ENCODE measurements around the gene DEDD. TPM values are rescaled to one million over a fixed set of nuclear protein-coding genes. Genes with fewer than 3 reads are reported as not detected.

DEDD gene
- total and polyA plus RNA-seq, 2 of the 4 experiments (the other 2 are of a cell fraction): 40.2 to 47.9 TPM

DNA sequence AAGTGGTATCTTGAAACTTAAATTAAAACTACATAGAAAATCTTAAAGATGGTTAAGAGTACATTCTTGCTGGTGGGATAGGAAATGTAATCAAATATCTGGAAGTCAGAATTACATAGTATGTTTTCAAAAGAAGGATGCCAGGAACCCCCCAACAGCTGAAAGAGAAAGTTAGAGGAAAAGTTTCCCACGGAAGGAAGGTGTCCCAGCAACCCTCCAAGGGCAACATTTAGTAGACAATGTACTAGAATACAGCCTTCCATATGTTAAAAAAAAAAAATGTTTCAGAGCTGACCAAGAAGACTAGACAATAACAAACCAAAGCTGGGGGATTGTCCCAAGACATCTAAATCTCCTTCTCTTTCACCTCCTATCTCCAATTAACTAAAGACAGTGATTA is 2.2 kb downstream of the DEDD start:
- intact Hi-C loops (cut with micrococcal nuclease): no loop called here
- no peak overlapping the region for H4K91ac ChIP-seq (ENCODE audit: insufficient read depth, low read depth, low read length)

More for the DNA sequence above, 2.2 kb downstream of the DEDD start:
- ATAC-seq (ENCODE audit: low read depth) (no peak), DNase-seq (no peak)
- Histone ChIP-seq H3K9me1 (ENCODE audit: insufficient read depth, low read length) (peaks cover 5% of the 10 kb centered on the region), H3K27me3 (ENCODE audit: control insufficient read depth, insufficient read depth, low read length) (no peaks in the 10 kb centered on the region), H3K56ac (ENCODE audit: extremely low read depth, insufficient read depth, low read length) (no peak overlapping the region), H4K8ac (ENCODE audit: low read depth in 2 of 2, low read length in 2 of 2) (no peak overlapping the region), H3K18ac (ENCODE audit: low read depth, low read length) (no peak overlapping the region), H3K9me3 (ENCODE audit: control insufficient read depth, insufficient read depth, low read length) (no peaks in the 10 kb centered on the region; the same call in 1 of the 2 replicates), H3K4me3 (ENCODE audit: insufficient read depth, low read depth, low read length) (no peak overlapping the region), H4K20me1 (ENCODE audit: insufficient read depth, low read length) (peaks cover 7% of the 10 kb centered on the region; the same call in 1 of the 2 replicates), H2AK5ac (ENCODE audit: low read depth, low read length) (no peak overlapping the region), H2AK9ac (replicated peaks; ENCODE audit: low read depth, low read length, poor library complexity) (no peak overlapping the region), H3K79me1 (ENCODE audit: low read depth in 1 of 2, low read length in 2 of 2) (peaks cover 24 to 82% of the 10 kb centered on the region in 2 experiments), H4K5ac (ENCODE audit: low read depth, low read length) (no peak overlapping the region), H3K4me2 (ENCODE audit: low read depth, low read length) (no peak overlapping the region), H2AFZ (replicated peaks; ENCODE audit: low read length, poor library complexity) (no peak overlapping the region), H3K36me3 (ENCODE audit: control insufficient read depth, insufficient read depth, low read length) (peaks cover 19% of the 10 kb centered on the region), H3K27ac (ENCODE audit: insufficient read depth, low read length) (no peak overlapping the region), H3K9ac (ENCODE audit: low read depth, low read length) (no peak overlapping the region), H3K4ac (ENCODE audit: low read depth, low read length) (no peak overlapping the region), H2BK5ac (ENCODE audit: low read depth, low read length, poor library complexity, severe bottlenecking) (no peak overlapping the region), H3K14ac (replicated peaks; ENCODE audit: low read depth, low read length) (no peak overlapping the region), H3K4me1 (ENCODE audit: control insufficient read depth, insufficient read depth, low read length) (no peaks in the 10 kb centered on the region; the same call in 1 of the 2 replicates), H2BK15ac (ENCODE audit: low read depth, low read length) (no peak overlapping the region), H2BK120ac (ENCODE audit: low read depth, low read length) (no peak overlapping the region), H2BK20ac (ENCODE audit: low read depth, low read length) (no peak overlapping the region), H3K23ac (ENCODE audit: low read depth, low read length) (no peak overlapping the region)
- ChIA-PET POLR2A (ENCODE audit: unreplicated experiment) (no interaction called here), CTCF (no interaction called here)
- no peak for TF ChIP-seq CEBPB (IDR thresholded peaks at IDR 0.05; ENCODE audit: low read depth, low read length)
- no peak for TF ChIP-seq MXI1 (IDR thresholded peaks at IDR 0.05; ENCODE audit: borderline replicate concordance, low read depth, low read length)
- TF ChIP-seq RCOR1 (IDR thresholded peaks at IDR 0.05; ENCODE audit: insufficient replicate concordance, low read length): no peak
- TF ChIP-seq, protein P1, sequence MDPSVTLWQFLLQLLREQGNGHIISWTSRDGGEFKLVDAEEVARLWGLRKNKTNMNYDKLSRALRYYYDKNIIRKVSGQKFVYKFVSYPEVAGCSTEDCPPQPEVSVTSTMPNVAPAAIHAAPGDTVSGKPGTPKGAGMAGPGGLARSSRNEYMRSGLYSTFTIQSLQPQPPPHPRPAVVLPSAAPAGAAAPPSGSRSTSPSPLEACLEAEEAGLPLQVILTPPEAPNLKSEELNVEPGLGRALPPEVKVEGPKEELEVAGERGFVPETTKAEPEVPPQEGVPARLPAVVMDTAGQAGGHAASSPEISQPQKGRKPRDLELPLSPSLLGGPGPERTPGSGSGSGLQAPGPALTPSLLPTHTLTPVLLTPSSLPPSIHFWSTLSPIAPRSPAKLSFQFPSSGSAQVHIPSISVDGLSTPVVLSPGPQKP (IDR thresholded peaks at IDR 0.05; ENCODE audit: borderline replicate concordance, low read depth, low read length): no peak
- TF ChIP-seq CHD1 (IDR thresholded peaks at IDR 0.05; ENCODE audit: low read depth, low read length): no peak
- TF ChIP-seq RFX5 (IDR thresholded peaks at IDR 0.05; ENCODE audit: low read depth, low read length): no peak
- no peak for TF ChIP-seq FOS (IDR thresholded peaks at IDR 0.05; ENCODE audit: low read depth, low read length)
- no peak for TF ChIP-seq RAD21 (IDR thresholded peaks at IDR 0.05; ENCODE audit: low read length)
- TF ChIP-seq POLR2A (IDR thresholded peaks at IDR 0.05; ENCODE audit: low read depth, low read length): no peak
- TF ChIP-seq, protein P2, sequence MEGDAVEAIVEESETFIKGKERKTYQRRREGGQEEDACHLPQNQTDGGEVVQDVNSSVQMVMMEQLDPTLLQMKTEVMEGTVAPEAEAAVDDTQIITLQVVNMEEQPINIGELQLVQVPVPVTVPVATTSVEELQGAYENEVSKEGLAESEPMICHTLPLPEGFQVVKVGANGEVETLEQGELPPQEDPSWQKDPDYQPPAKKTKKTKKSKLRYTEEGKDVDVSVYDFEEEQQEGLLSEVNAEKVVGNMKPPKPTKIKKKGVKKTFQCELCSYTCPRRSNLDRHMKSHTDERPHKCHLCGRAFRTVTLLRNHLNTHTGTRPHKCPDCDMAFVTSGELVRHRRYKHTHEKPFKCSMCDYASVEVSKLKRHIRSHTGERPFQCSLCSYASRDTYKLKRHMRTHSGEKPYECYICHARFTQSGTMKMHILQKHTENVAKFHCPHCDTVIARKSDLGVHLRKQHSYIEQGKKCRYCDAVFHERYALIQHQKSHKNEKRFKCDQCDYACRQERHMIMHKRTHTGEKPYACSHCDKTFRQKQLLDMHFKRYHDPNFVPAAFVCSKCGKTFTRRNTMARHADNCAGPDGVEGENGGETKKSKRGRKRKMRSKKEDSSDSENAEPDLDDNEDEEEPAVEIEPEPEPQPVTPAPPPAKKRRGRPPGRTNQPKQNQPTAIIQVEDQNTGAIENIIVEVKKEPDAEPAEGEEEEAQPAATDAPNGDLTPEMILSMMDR (conservative IDR thresholded peaks at IDR 0.05; ENCODE audit: low read depth, low read length): no peak
- TF ChIP-seq MAFK (IDR thresholded peaks at IDR 0.05; ENCODE audit: low read depth, low read length): no peak
- TF ChIP-seq, protein P3, sequence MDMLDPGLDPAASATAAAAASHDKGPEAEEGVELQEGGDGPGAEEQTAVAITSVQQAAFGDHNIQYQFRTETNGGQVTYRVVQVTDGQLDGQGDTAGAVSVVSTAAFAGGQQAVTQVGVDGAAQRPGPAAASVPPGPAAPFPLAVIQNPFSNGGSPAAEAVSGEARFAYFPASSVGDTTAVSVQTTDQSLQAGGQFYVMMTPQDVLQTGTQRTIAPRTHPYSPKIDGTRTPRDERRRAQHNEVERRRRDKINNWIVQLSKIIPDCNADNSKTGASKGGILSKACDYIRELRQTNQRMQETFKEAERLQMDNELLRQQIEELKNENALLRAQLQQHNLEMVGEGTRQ (IDR thresholded peaks at IDR 0.05; ENCODE audit: low read depth, low read length): no peak
- TF ChIP-seq NFE2L2 (IDR thresholded peaks at IDR 0.05; ENCODE audit: low read depth, low read length): no peak
- TF ChIP-seq BHLHE40 (IDR thresholded peaks at IDR 0.05; ENCODE audit: low read depth, low read length): no peak
- TF ChIP-seq MAZ (IDR thresholded peaks at IDR 0.05; ENCODE audit: borderline replicate concordance, low read depth, low read length): no peak
- TF ChIP-seq SMC3 (IDR thresholded peaks at IDR 0.05; ENCODE audit: low read depth, low read length): no peak
- in situ Hi-C loops (cut with MboI; ENCODE audit: low sequenced_read_pairs): no loop called here
- BruUV-seq (replicated peaks): no TSS peak
- WGBS, 2 experiments (ENCODE audit: extremely low coverage in 2 of 2, insufficient read length in 1 of 2): no CpG with 5 or more reads among the region's 1 CpG
- dilution Hi-C loops (cut with HindIII; ENCODE audit: low sequenced_read_pairs, unreplicated experiment): no loop called here
